Sigmoid colon (tissue), 7 donors: ENCODE measurements around the gene FANCM. TPM values are rescaled to one million over a fixed set of nuclear protein-coding genes. Genes with fewer than 3 reads are reported as not detected.

Experiments used
- DNase-seq: peaks from one replicate; pipeline ENCODE4 v3.0.0-alpha.2; 2019
- H3K27ac ChIP-seq, 4 donors: fragments of 200-600 bp; sonication (generic); one replicate each; pipeline ENCODE4 v1.5.1; 2016 to 2019; ENCODE audit warnings: mild to moderate bottlenecking in 1 of 4
- H3K27me3 ChIP-seq, 3 donors: fragments of 200-600 bp; sonication (generic); one replicate each; pipeline ENCODE4 v1.5.1; 2019; ENCODE audit warnings: mild to moderate bottlenecking in 1 of 3
- H3K36me3 ChIP-seq, 4 donors: fragments of 200-600 bp; sonication (generic); one replicate each; pipeline ENCODE4 v1.5.1; 2016 to 2019
- H3K4me1 ChIP-seq, 4 donors: fragments of 200-600 bp; sonication (generic); one replicate each; pipeline ENCODE4 v1.5.1; 2017 to 2019
- H3K4me3 ChIP-seq, 4 donors: fragments of 200-600 bp; sonication (generic); one replicate each; pipeline ENCODE4 v1.5.1; 2017 to 2019; ENCODE audit warnings: mild to moderate bottlenecking in 2 of 4, moderate library complexity in 1 of 4
- H3K9me3 ChIP-seq, 4 donors: fragments of 200-600 bp in 3 of 4; sonication (generic) in 3 of 4; one replicate each; pipeline versions ENCODE4 v1.5.1 to v1.6.1; 2013 to 2019
- CTCF ChIP-seq, 4 experiments: fragments of 450-650 bp in 3 of 4; fragments of 200-600 bp in 1 of 4; IDR thresholded peaks; one replicate each; pipeline ENCODE4 v1.5.1; 2016 to 2019; ENCODE audit warnings: antibody characterized with exemption in 4 of 4, mild to moderate bottlenecking in 3 of 4, moderate library complexity in 2 of 4
- EP300 ChIP-seq, 4 donors: sonication (generic); formaldehyde crosslinking; IDR thresholded peaks; one replicate each; pipeline ENCODE4 v1.6.1; 2017; ENCODE audit warnings: antibody characterized with exemption in 4 of 4
- POLR2A ChIP-seq, 2 donors: fragments of 450-650 bp; IDR thresholded peaks; one replicate each; pipeline ENCODE4 v1.6.1; 2016; ENCODE audit warnings: antibody characterized with exemption in 2 of 2, mild to moderate bottlenecking in 2 of 2, moderate library complexity in 2 of 2
- POLR2AphosphoS5 ChIP-seq, 4 donors: sonication (generic); formaldehyde crosslinking; IDR thresholded peaks; one replicate each; pipeline ENCODE4 v1.6.1; 2017; ENCODE audit warnings: antibody characterized with exemption in 4 of 4
- WGBS, 2 donors: extraction: QIAGEN DNeasy Blood & Tissue Kit; methylation state at CpG; one replicate each; pipeline ENCODE4 v1.1.7; 2013; 5-methylcytosine and 5-hydroxymethylcytosine counted together
- intact Hi-C: fragments of 100-400 bp; cut with DNase I; formaldehyde crosslinking; loops from one replicate; pipeline ENCODE4 v1.15.1; 2023
- polyA plus RNA-seq, 3 donors: library from polyadenylated mRNA; stranded (reverse); fragments of 200-250 nt; gene quantifications; one replicate each; pipeline ENCODE4 v1.2.3, GENCODE V29; 2013
- total RNA-seq, 4 donors: library from RNA; depleted of rRNA; stranded (reverse); fragments of >200 nt; gene quantifications; one replicate each; pipeline ENCODE4 v1.1.0, GENCODE V29; 2016
- donor health status: healthy with polysubstance abuse.
- donor health status: Bipolar disorder and iron deficiency.
- donor health status: healthy.

The FANCM gene
- 1 to 10 TPM; 2.8 to 6.8 (median 4.3) TPM for total RNA-seq
- 1 to 10 TPM in 2 of 3 donors, under 1 TPM in 1; 0.46 to 2.5 (median 2.4) TPM for polyA plus RNA-seq

GRCh38 chr14:45135659-45136395 lies at the start of gene FANCM:
TSS of gene FANCM (plus strand) at chr14:45135930. CDS start at chr14:45136032, 102 bp downstream.
- 0% methylated on average over 48 of the region's 48 CpGs for WGBS, 2 donors
- H3K4me1 ChIP-seq: peaks cover 0 to 31% (median 18%) of the 10 kb centered on the region in 4 donors
- TF ChIP-seq POLR2AphosphoS5 (IDR thresholded peaks at IDR 0.05): peak in 3 of 4 donors; percentile 60 to 78 (median 63)
- peak in 1 of 4 donors; percentile 31 for TF ChIP-seq EP300 (IDR thresholded peaks at IDR 0.05)
- TF ChIP-seq POLR2A (IDR thresholded peaks at IDR 0.05): no peak
- TF ChIP-seq CTCF (IDR thresholded peaks at IDR 0.05): no peak
- intact Hi-C loops: loop anchor here (2.0 to 5.0 kb wide), 5 partner anchors 51 to 239 kb away; partner anchors contain the start of genes MIS18BP1 and PRPF39
- H3K36me3 ChIP-seq: no peaks in the 10 kb centered on the region
- peak within 1 kb of the TSS; percentile 66 to 76 (median 72) for H3K4me3 ChIP-seq
- H3K27ac ChIP-seq: peak within 1 kb of the TSS; percentile 86 to 89 (median 88)
- no peaks in the 10 kb centered on the region for H3K27me3 ChIP-seq
- DNase-seq: peak; percentile 97
- no peaks in the 10 kb centered on the region for H3K9me3 ChIP-seq

GRCh38 chr14:45089813-45090212 lies 45.9 kb upstream of the FANCM start:
- no peak overlapping the region for H3K27ac ChIP-seq
- no peak overlapping the region for H3K4me3 ChIP-seq
- intact Hi-C loops: no loop called here
- no peak for TF ChIP-seq POLR2A (IDR thresholded peaks at IDR 0.05)
- no peak for TF ChIP-seq CTCF (IDR thresholded peaks at IDR 0.05)
- no peak for TF ChIP-seq POLR2AphosphoS5 (IDR thresholded peaks at IDR 0.05)
- no peak for TF ChIP-seq EP300 (IDR thresholded peaks at IDR 0.05)
- H3K4me1 ChIP-seq: peaks cover 0 to 59% (median 36%) of the 10 kb centered on the region in 4 donors
- no peaks in the 10 kb centered on the region for H3K9me3 ChIP-seq
- DNase-seq: no peak
- WGBS, 2 donors: 10 to 28% methylated on average over 1 of the region's 1 CpG
- no peaks in the 10 kb centered on the region for H3K27me3 ChIP-seq
- peaks cover 0 to under 1% (median 0%) of the 10 kb centered on the region in 4 donors for H3K36me3 ChIP-seq

GRCh38 chr14:45091710-45092109 lies 44.0 kb upstream of the FANCM start:
- H3K9me3 ChIP-seq: no peaks in the 10 kb centered on the region
- H3K4me3 ChIP-seq: no peak overlapping the region
- no peak overlapping the region for H3K27ac ChIP-seq
- intact Hi-C loops: no loop called here
- 85 to 90% methylated on average over 2 of the region's 2 CpGs for WGBS, 2 donors
- peaks cover 0 to 40% (median 18%) of the 10 kb centered on the region in 4 donors for H3K4me1 ChIP-seq
- TF ChIP-seq EP300 (IDR thresholded peaks at IDR 0.05) (no peak), CTCF (IDR thresholded peaks at IDR 0.05) (no peak)
- no peaks in the 10 kb centered on the region for H3K27me3 ChIP-seq
- no peak for DNase-seq
- peaks cover 0 to 20% (median 6%) of the 10 kb centered on the region in 4 donors for H3K36me3 ChIP-seq

- TF ChIP-seq POLR2AphosphoS5 (IDR thresholded peaks at IDR 0.05): no peak
- TF ChIP-seq CTCF (IDR thresholded peaks at IDR 0.05): no peak
- TF ChIP-seq POLR2A (IDR thresholded peaks at IDR 0.05): no peak
- no peak for TF ChIP-seq EP300 (IDR thresholded peaks at IDR 0.05)
- WGBS, 2 donors: 95 to 96% methylated on average over 2 of the region's 2 CpGs
- H3K4me3 ChIP-seq: no peak overlapping the region
These were observed 41.5 kb upstream of the FANCM start for GRCh38 chr14:45094275-45094674.

More at GRCh38 chr14:45094275-45094674, 41.5 kb upstream of the FANCM start:
- no peak for DNase-seq
- no peaks in the 10 kb centered on the region for H3K9me3 ChIP-seq
- no peaks in the 10 kb centered on the region for H3K27me3 ChIP-seq
- H3K27ac ChIP-seq: no peak overlapping the region
- H3K4me1 ChIP-seq: peaks cover 0 to 16% (median 6%) of the 10 kb centered on the region in 4 donors
- intact Hi-C loops: no loop called here
- H3K36me3 ChIP-seq: peaks cover 0 to 45% (median 16%) of the 10 kb centered on the region in 4 donors
